HL-60/S4 (cell line): ENCODE data around the gene ANGPTL2.

Experiments used
- in situ Hi-C: fragments of 300-500 bp; cut with MboI; formaldehyde crosslinking; loops from 2 replicates; pipeline ENCODE4 v1.14.3; 2022; ENCODE audit warnings: low sequenced_read_pairs

Gene ANGPTL2

DNA sequence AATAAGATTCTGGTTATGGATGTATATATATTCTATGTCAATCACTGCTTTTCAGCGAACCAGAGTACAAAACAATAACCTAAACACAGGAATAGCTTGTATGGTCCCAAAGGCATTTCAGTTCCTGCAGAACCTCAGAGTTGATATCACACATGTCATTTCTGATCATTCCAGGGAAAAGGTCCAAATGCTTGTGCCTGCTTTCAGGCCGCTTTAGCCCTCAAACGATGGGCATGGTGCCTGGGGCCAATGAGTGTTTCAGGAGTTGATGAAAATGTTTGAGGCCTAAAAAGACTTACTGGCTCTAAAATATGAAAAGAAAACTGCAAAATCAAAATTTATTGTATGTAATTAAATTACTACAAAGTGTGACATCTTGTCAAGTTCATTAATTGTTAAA lies 22.8 kb downstream of the ANGPTL2 start:
- in situ Hi-C loops, result no loop called here

DNA sequence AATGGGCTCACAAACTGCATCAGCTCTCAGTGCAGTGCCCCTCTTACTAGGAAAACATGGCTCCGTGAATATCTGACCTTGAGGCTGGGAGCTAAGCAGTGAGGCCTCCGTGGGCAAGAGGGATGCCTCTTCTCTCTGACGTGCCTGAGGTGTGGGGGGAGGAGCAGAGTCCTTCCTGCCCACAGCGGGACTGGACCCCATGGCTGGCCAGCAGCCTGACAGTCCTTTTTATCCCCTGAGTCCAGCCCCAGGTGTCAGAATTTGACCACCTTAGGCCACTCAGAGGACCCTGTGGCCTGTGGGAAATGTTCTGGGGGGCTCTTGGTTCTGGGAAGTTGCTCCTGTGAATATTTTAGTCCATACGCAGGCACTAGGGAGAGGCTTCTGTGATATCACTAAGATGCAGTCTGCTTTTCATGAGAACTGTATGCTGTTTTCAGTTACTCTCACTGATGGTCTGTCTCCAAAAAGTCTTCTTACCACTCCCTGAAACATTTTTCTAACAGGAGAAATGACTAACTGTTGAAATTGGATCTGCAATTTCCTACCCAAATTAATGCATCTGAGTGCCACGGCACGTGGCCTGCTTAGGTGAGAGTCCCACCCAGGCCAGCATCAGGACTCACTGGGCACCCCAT lies 23.4 kb downstream of the ANGPTL2 start:
- in situ Hi-C loops, result no loop called here

DNA sequence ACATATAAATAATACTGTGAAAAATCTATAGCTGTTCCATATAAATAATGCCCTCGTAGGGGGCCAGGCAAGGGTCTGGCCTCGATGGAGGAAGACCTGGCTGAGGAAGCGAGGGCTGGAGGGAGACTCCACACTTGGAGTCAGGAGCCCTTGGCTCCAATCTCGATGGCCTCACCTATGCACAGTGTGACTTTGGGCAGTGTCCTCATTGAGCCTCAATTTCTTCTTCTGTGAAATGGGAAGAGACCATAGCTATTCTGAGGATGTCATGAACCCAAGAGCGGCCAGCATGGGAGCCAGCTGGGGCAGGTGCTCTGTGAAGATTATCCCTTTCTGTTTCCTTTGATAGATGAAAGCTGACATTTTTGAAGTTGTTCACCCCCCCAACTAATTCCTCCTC lies 24.8 kb downstream of the ANGPTL2 start:
- in situ Hi-C loops, result no loop called here

GRCh38 chr9:127096208-127096607 lies 26.2 kb downstream of the ANGPTL2 start:
- in situ Hi-C loops, result no loop called here

- in situ Hi-C loops, result no loop called here
These were observed 27.0 kb downstream of the ANGPTL2 start for GRCh38 chr9:127095411-127095810.

- in situ Hi-C loops, result no loop called here
These were observed 29.0 kb downstream of the ANGPTL2 start for GRCh38 chr9:127093319-127094020.

GRCh38 chr9:127092041-127092608 lies 30.3 kb downstream of the ANGPTL2 start:
- in situ Hi-C loops, result no loop called here

DNA sequence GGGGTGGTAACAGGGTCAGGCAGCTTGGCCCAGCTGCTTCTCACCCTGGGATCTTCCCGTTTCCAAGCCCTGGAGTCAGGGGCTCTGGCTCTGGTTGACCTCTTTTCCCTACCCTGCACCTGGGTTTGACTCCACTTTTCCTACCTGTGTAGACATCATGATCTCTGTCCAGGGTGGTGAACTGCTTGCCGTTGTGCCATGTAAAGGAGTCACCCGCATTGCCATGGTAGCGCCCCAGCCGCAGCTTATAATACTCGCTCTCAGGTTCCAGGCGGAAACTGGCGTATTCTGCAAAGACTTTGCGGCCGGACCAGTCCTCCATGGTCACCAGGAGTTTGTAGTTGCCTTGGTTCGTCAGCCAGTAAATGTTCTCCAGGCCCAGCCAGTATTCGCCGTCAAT lies 30.9 kb downstream of the ANGPTL2 start:
- in situ Hi-C loops, result no loop called here

GRCh38 chr9:127090341-127090985 lies 32.0 kb downstream of the ANGPTL2 start:
- in situ Hi-C loops, result no loop called here

DNA sequence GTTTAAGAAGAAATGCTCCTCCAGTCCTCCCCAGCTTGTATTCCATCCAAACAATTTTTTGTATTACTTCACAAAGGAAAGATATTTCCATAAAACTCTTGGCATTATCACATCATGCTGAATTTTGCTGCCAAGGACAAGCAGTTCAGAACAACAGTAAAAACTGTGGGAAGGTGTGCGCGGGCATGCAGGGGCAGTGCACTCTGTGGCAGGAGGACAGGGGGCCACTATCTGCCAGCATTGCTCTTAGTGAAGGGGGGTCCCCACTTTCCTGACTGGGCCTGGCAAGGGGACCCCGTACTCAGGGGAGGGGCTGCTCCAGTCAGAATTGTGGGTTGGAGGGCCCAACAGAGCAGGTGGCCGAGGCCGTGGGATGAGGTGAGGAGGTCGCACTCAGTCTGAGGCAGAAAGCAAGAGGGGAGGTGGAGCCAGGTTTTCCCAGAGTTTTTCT lies 32.8 kb downstream of the ANGPTL2 start:
- in situ Hi-C loops, result no loop called here

DNA sequence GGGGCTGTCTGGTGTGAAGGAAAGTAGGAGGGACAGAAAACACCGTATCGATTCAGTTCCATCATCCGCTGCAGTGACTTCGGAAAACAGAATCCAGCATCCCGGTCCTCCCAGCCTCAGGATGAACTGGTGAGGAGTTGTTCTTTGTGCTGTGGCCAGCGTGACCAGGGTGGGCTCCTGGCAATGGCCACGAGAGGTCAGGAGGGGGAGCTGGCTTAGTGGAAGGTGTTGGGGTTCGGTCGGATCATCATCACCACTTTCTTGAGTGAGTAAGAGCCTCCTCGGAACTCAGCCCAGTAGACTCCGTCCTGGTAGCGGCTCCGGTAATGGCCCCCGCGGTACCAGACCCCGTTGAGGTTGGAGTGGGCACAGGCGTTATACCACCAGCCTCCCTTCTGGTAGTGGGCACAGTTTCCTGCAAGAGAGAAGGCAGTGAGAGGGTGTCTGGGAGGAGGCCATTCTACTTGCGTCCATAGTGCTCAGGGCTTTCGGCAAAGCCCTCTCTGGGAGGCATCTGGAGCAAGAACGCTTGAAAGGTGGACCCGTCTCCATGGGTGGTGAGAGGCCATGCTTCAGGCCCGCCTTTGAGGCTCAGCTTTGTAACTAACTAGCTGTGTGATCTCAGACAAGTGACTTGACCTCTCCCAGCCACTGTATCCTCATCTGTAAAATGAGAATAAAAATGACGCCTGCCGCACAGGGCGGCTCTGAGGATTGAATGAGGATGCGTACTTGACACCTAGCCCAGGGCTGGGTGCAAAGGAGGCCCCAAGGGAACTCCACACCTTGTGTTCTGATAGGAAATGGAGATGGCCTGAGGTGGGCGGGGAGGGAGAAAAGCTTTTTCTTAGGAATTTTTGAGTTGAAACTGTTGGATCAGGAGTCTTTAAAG lies 33.5 kb downstream of the ANGPTL2 start:
- in situ Hi-C loops, result no loop called here

GRCh38 chr9:127087836-127088235 lies 34.6 kb downstream of the ANGPTL2 start:
- in situ Hi-C loops, result no loop called here

DNA sequence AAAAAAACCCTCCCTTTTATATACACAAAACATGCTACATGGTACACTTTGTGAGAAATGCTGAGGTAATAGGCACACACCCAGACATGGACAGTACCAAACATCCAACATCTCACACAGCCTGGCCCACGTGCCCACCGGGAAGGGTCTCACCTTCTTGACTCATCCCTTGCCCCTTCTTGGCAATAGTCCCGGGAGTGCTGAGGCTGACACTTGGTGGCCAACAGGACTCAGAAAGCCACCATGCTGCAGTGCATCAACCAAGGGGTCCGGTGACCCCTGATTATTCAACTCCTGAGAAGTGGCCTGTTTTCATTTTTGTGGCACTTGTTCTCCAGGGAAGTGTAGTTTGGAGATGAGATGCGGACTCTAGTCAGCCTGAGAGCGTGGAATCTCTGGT lies 35.0 kb downstream of the ANGPTL2 start:
- in situ Hi-C loops, result no loop called here

- in situ Hi-C loops, result no loop called here
These were observed 35.7 kb downstream of the ANGPTL2 start for GRCh38 chr9:127086771-127087170.

DNA sequence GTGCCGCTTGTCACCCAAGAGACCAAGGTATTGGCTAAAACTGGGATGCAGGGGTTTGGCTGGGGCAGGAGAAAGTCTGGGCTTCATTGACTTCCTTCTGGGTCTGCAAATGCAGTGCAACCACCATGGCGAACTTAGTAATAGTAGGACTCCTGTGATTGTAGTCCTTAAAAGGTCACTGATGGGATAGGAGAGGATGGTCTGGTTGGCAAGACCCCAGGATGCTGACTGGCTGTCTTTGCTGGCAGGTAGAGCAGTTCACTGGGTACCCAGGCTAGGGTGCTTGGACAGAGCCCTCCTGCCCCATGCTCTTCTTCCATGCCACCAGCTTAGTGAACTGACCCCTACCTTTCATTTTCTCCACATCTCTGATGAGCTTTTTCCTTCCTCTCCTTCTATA lies 37.2 kb downstream of the ANGPTL2 start:
- in situ Hi-C loops, result no loop called here

- in situ Hi-C loops, result no loop called here
These were observed 38.1 kb downstream of the ANGPTL2 start for GRCh38 chr9:127084076-127085039.

GRCh38 chr9:127083138-127083980 lies 39.1 kb downstream of the ANGPTL2 start:
- in situ Hi-C loops, result no loop called here

DNA sequence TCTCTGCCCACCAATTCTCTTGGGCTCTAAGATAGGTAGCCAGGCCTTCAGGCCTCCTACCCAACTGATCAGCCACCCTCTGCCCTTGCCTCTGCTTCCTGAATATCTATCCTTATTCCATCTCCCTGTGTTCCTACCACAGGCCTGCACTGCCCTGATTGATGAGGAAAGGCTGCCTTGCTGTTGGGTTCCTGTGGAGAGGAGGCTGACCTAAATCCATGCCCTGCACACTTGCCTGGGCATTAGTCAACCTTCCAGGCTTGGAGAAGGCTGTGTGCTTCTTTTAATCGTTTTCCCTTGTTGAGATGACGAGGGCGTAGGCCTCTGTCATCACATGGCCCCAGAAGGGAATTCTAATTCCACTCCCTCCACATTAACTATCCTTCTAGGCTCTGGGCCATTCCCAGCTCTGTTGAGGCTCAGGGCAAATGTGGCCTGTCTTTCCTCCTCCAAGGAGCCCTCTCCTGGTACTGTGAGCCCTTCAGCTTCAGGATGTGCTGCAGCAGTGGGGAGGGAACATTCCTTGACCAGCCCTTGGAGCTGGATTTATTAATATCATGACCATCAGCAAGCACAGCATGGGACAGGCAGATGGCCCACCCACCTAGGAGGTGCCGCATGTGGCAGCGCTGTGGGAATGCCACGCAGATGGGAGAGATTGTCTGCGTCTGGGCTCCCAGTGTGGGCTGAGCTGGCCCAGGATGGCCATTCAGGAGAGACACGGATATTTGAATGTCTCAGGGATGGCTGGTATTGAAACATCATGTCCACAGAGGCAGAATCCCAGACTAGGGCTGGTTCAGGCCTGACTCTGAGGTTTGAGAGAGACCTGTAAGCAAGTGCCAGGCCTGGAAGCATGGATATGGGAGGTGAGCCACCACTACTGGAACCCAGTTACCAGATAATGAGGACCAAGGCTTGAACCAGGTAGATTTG lies 40.9 kb downstream of the ANGPTL2 start:
- in situ Hi-C loops, result no loop called here
